ENCODE results near the gene ME3.

Gene ME3

DNA sequence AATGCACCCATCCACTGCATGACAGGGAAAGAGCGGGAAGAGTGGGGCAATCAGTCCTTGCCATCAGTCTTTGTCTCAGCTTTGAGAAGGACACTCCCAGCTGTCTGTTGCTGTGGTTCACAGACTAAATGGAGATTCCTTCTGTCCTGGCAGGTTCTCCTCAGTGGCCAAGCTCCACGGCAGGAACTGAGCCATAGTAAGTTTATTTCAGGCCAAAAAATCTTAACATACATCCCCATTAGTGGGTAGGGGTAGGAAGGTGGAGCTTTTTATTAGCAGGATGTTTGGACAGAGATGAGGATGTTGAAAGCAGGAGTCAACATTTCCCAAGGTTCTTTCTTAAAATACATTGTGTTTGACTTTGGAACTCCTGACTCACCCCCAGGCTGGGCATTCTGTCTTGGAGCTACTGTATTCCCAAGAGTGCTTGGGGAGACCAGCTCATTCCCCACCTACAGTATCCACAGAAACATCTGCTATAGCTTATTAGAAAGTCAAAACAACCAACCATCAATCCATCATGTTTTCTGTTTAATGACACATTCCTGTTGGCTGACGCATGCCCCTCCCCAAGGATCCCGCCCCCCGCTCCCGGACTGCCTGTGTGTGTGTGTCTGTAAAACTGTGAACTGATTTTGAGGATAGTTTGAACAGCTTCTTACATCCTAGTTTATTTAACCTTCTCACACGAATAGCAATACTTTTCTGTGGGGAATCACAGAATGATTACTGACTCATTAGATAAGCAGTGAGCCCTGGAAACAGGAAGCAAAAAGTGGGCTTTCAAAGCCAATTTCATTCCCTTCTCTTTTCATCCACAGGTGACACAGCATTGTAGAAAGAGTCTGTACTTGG lies 188.2 kb downstream of the ME3 start:
- TF ChIP-seq TEAD4 (IDR thresholded peaks at IDR 0.05) (peak; percentile 78), TCF12 (IDR thresholded peaks at IDR 0.05; ENCODE audit: low read depth) (peak; percentile 64), NFIC (IDR thresholded peaks at IDR 0.05) (0 out of 2 replicates have a peak, but pooled peaks have one; percentile 29)
- TF ChIP-seq, protein P1, sequence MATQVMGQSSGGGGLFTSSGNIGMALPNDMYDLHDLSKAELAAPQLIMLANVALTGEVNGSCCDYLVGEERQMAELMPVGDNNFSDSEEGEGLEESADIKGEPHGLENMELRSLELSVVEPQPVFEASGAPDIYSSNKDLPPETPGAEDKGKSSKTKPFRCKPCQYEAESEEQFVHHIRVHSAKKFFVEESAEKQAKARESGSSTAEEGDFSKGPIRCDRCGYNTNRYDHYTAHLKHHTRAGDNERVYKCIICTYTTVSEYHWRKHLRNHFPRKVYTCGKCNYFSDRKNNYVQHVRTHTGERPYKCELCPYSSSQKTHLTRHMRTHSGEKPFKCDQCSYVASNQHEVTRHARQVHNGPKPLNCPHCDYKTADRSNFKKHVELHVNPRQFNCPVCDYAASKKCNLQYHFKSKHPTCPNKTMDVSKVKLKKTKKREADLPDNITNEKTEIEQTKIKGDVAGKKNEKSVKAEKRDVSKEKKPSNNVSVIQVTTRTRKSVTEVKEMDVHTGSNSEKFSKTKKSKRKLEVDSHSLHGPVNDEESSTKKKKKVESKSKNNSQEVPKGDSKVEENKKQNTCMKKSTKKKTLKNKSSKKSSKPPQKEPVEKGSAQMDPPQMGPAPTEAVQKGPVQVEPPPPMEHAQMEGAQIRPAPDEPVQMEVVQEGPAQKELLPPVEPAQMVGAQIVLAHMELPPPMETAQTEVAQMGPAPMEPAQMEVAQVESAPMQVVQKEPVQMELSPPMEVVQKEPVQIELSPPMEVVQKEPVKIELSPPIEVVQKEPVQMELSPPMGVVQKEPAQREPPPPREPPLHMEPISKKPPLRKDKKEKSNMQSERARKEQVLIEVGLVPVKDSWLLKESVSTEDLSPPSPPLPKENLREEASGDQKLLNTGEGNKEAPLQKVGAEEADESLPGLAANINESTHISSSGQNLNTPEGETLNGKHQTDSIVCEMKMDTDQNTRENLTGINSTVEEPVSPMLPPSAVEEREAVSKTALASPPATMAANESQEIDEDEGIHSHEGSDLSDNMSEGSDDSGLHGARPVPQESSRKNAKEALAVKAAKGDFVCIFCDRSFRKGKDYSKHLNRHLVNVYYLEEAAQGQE (IDR thresholded peaks at IDR 0.05; ENCODE audit: low read depth): no peak
- TF ChIP-seq, protein P2, sequence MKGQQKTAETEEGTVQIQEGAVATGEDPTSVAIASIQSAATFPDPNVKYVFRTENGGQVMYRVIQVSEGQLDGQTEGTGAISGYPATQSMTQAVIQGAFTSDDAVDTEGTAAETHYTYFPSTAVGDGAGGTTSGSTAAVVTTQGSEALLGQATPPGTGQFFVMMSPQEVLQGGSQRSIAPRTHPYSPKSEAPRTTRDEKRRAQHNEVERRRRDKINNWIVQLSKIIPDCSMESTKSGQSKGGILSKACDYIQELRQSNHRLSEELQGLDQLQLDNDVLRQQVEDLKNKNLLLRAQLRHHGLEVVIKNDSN (IDR thresholded peaks at IDR 0.05): no peak

DNA sequence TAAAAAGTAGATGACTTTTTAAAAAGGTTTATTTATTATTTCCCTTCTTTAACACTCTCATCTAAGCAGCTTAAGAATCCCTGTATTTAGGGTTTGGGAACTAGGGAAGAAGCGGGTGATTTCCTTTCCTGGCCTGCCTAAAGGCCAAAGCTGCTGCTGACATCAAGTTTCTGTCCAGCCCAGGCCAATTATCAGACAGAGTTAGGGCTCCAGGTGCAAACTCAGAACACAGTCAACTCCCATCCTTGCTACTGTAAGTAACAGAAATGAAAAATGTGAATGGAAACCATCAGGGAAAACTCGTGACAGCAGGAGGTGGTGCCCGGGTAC lies 188.8 kb downstream of the ME3 start:
- TF ChIP-seq TCF12 (IDR thresholded peaks at IDR 0.05; ENCODE audit: low read depth) (no peak), RAD21 (IDR thresholded peaks at IDR 0.05; ENCODE audit: low read depth) (no peak), CREB1 (IDR thresholded peaks at IDR 0.05; ENCODE audit: low read depth) (no peak)

DNA sequence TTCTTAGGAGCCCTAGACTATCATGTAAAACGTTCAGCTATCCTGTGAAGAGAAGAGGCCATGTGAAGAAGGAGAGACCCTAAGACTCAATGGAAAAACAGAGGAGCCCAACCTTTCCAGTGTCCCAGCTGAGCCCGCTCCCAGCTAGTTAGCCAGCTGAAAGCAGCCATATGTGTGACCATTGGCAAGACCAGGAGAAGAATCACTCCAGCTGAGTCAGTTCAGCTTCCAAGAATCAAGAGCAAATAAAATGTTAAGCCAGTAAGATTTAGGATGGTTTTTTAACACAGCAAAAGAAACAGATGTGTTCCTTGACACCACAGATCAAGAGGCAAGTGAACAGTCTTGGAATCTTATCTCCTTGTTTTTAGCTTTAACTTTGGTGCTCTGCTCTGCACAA lies 189.7 kb downstream of the ME3 start:
- TF ChIP-seq RAD21 (IDR thresholded peaks at IDR 0.05; ENCODE audit: low read depth): no peak
- TF ChIP-seq EP300 (IDR thresholded peaks at IDR 0.05; ENCODE audit: borderline replicate concordance): no peak
- TF ChIP-seq EGR1 (IDR thresholded peaks at IDR 0.05): no peak
- no peak for TF ChIP-seq CREB1 (IDR thresholded peaks at IDR 0.05; ENCODE audit: low read depth)
- TF ChIP-seq, protein P2 (IDR thresholded peaks at IDR 0.05): no peak
- no peak for TF ChIP-seq TEAD4 (IDR thresholded peaks at IDR 0.05)
- TF ChIP-seq NFIC (IDR thresholded peaks at IDR 0.05): no peak
- TF ChIP-seq TAF1 (IDR thresholded peaks at IDR 0.05; ENCODE audit: low read depth): no peak
- TF ChIP-seq CEBPB (IDR thresholded peaks at IDR 0.05): no peak
- TF ChIP-seq ZBTB7A (IDR thresholded peaks at IDR 0.05; ENCODE audit: low read depth): no peak
- no peak for TF ChIP-seq TCF12 (IDR thresholded peaks at IDR 0.05; ENCODE audit: low read depth)
- TF ChIP-seq YY1 (IDR thresholded peaks at IDR 0.05; ENCODE audit: low read depth): no peak
- TF ChIP-seq, protein P3, sequence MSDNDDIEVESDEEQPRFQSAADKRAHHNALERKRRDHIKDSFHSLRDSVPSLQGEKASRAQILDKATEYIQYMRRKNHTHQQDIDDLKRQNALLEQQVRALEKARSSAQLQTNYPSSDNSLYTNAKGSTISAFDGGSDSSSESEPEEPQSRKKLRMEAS (IDR thresholded peaks at IDR 0.05): no peak
- no peak for TF ChIP-seq FOXM1 (IDR thresholded peaks at IDR 0.05; ENCODE audit: borderline replicate concordance, low read depth)
- TF ChIP-seq, protein P1 (IDR thresholded peaks at IDR 0.05; ENCODE audit: low read depth): no peak

DNA sequence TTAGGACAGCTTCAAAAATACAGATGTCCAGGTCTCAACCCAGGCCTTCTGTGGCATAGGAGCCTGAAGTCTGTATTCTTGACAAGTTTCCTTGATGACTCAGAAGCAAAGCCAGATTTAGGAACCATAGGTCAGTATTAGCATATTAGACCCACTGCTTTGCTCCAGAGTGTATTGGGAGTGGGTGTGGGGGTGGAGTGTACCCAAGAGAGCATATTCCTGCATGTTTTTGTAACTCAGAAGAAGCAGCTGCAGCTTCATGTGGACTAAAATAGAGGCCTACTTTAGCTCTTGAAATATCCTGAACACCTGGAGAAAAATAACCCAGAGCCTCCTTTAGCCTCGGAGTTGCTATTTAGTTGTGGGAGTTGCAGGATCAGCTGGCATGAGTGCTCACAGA lies 191.0 kb downstream of the ME3 start:
- TF ChIP-seq, protein P3 (IDR thresholded peaks at IDR 0.05): no peak
- TF ChIP-seq TAF1 (IDR thresholded peaks at IDR 0.05; ENCODE audit: low read depth) (no peak), CEBPB (IDR thresholded peaks at IDR 0.05) (no peak), FOXM1 (IDR thresholded peaks at IDR 0.05; ENCODE audit: borderline replicate concordance, low read depth) (no peak)
- TF ChIP-seq, protein P1 (IDR thresholded peaks at IDR 0.05; ENCODE audit: low read depth): no peak
- TF ChIP-seq, protein P2 (IDR thresholded peaks at IDR 0.05): no peak

All from Ishikawa (cell line).